ENCODE data around the gene HIP1. TPM values are rescaled to one million over a fixed set of nuclear protein-coding genes. Genes with fewer than 3 reads are reported as not detected.
"Not testable (repeated sequence)": the region's sequence is repeated elsewhere in the genome, so short reads cannot be mapped to it uniquely, and the experiment has no call there.

HIP1 gene
- total RNA-seq, 1 donor from 2014 or later = 30.9 TPM

DNA sequence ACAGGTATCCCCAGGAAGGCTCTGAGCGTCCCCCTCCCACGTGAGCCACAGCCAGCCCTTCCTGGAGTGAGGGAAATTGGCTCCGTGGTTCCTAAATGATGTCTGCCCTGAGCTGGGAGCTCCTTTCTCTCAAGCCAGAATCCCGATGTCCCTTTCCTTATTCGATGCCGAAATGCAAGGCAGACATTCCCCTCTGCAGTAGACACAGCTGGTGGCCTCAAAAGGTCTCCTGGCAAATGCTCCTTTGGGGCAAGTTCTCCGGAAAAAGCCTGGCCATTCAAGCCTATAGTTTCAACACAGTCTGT is 98.9 kb downstream of the HIP1 start:
- no peaks in the 10 kb centered on the region for H3K9me3 Mint-ChIP-seq
- peak overlapping the region; percentile 81 for H3K4me3 Mint-ChIP-seq
- H3K27me3 Mint-ChIP-seq (ENCODE audit: low read depth) = no peaks in the 10 kb centered on the region
- H3K27ac Mint-ChIP-seq = peak overlapping the region; percentile 86
- peaks cover 2% of the 10 kb centered on the region for H3K36me3 Mint-ChIP-seq
- H3K4me1 Mint-ChIP-seq = peaks cover 20% of the 10 kb centered on the region
- DNase-seq (ENCODE audit: low spot score in 2 of 2, unreplicated experiment in 2 of 2) = no peak
- no peak for TF ChIP-seq CTCF (IDR thresholded peaks at IDR 0.05; ENCODE audit: unreplicated experiment)

GRCh38 chr7:75639071-75639885 is 99.5 kb downstream of the HIP1 start:
- DNase-seq (ENCODE audit: low spot score in 2 of 2, unreplicated experiment in 2 of 2) = peak; percentile 42 to 66
- no peaks in the 10 kb centered on the region for H3K27me3 Mint-ChIP-seq (ENCODE audit: low read depth)
- no peak for TF ChIP-seq CTCF (IDR thresholded peaks at IDR 0.05; ENCODE audit: unreplicated experiment)
- H3K4me3 Mint-ChIP-seq = peak overlapping the region; percentile 81
- H3K9me3 Mint-ChIP-seq = no peaks in the 10 kb centered on the region
- peaks cover 20% of the 10 kb centered on the region for H3K4me1 Mint-ChIP-seq
- H3K36me3 Mint-ChIP-seq = peaks cover 2% of the 10 kb centered on the region
- peak overlapping the region; percentile 86 for H3K27ac Mint-ChIP-seq

DNA sequence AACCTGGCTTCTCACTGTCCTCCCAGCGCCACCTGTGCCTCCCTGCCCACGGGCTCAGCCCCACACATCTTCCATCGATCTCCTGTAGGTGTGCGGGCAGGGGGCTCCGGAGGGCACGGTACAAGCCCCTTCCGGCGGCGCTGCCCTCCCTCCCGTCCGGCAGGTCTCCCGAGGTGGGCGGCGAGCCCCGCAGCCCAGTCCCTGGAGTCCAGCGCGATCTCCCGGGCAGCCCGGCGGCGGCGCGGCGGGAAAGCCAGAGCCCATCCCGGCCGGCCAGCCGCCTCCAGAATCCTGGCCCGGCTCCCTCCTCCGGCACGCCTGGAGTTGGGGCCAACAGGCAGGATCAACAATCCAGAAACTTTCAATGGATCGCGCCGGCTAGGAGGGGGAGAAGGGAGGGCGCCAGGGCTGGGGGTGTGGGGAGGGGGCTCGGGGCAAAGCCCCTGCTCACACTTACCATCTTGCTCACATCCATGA is 100.1 kb downstream of the HIP1 start:
- Mint-ChIP-seq H3K9me3 (no peaks in the 10 kb centered on the region), H3K27ac (no peak overlapping the region), H3K36me3 (peaks cover 2% of the 10 kb centered on the region), H3K4me3 (peak overlapping the region; percentile 78), H3K4me1 (peaks cover 20% of the 10 kb centered on the region), H3K27me3 (ENCODE audit: low read depth) (no peaks in the 10 kb centered on the region)
- TF ChIP-seq CTCF (IDR thresholded peaks at IDR 0.05; ENCODE audit: unreplicated experiment) = no peak
- peak; percentile 37 to 67 for DNase-seq (ENCODE audit: low spot score in 2 of 2, unreplicated experiment in 2 of 2)

DNA sequence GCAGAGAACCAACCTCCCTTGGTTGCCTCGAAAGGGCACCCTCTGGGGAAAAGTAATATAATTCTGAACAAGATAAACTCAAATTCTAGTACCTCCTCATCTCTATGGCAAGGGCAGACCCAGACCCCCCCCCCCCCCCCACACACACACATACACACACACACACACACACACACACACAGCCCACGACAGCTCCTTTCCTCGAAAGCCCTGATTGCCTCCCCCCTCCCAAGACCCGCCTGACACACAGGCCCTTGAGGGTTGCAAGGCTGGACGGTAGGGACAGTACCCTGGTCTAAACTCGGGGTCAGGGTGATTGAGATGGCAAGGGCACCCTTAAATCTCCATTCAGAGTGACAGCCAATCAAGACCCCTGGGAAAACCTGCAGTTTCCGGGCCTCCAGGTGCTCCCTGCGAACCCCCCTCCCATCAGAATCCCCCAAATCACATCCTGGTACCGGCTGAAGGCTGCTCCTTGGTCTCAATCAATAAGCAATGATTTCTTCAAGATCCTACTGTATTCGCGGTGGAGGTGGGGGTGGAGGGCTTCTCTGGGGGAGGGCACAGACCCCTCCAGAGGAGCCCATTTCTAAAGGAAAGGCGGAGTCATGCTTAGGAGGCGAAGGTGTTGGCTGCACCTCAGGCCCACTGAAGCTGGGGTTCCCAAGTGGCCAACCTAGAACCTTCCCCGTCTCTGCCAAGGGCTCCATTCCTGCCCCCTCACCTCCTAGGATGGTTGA is 100.7 kb downstream of the HIP1 start:
- no peak for TF ChIP-seq CTCF (IDR thresholded peaks at IDR 0.05; ENCODE audit: unreplicated experiment)
- H3K27me3 Mint-ChIP-seq (ENCODE audit: low read depth) = no peaks in the 10 kb centered on the region
- peaks cover 20% of the 10 kb centered on the region for H3K4me1 Mint-ChIP-seq
- H3K27ac Mint-ChIP-seq = no peak overlapping the region
- H3K9me3 Mint-ChIP-seq = no peaks in the 10 kb centered on the region
- no peak for DNase-seq (ENCODE audit: low spot score in 2 of 2, unreplicated experiment in 2 of 2)
- peaks cover 2% of the 10 kb centered on the region for H3K36me3 Mint-ChIP-seq
- H3K4me3 Mint-ChIP-seq = peak overlapping the region; percentile 78

DNA sequence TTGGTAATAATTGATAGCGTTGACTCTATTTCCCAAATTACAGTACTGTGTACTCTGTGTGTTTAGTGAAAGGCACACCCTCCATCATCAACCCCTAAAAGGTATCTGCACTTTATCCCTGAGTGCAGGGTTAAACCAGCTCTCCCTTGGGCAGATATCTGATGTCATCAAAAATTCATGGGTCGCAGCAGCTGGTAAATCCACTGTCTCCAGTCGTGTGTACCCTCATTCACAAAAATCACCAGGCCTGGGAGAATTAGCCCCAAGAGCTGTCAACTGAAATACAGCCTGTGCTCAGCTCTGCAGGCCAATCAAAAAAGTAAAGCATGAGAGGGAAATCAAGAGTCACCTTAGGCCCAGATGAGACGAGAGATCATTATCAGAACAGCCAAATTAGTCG is 103.7 kb downstream of the HIP1 start:
- no peak overlapping the region for H3K4me3 Mint-ChIP-seq
- peaks cover 19% of the 10 kb centered on the region for H3K4me1 Mint-ChIP-seq
- no peak for DNase-seq (ENCODE audit: low spot score in 2 of 2, unreplicated experiment in 2 of 2)
- H3K27ac Mint-ChIP-seq = no peak overlapping the region
- H3K27me3 Mint-ChIP-seq (ENCODE audit: low read depth) = no peaks in the 10 kb centered on the region
- TF ChIP-seq CTCF (IDR thresholded peaks at IDR 0.05; ENCODE audit: unreplicated experiment) = no peak
- peaks cover 3% of the 10 kb centered on the region for H3K9me3 Mint-ChIP-seq
- H3K36me3 Mint-ChIP-seq = peaks cover 7% of the 10 kb centered on the region

- not testable (repeated sequence) for H3K27me3 Mint-ChIP-seq (ENCODE audit: low read depth); H3K4me3 Mint-ChIP-seq; H3K27ac Mint-ChIP-seq; H3K4me1 Mint-ChIP-seq; DNase-seq (ENCODE audit: low spot score in 2 of 2, unreplicated experiment in 2 of 2)
- peaks cover 12% of the 10 kb centered on the region for H3K9me3 Mint-ChIP-seq
- peaks cover 17% of the 10 kb centered on the region for H3K36me3 Mint-ChIP-seq
These were observed 106.2 kb downstream of the HIP1 start for GRCh38 chr7:75632587-75632986.
